DMS 273 (cell line): ENCODE measurements around the gene THSD8.
A peak's percentile ranks its signal among the peaks of the same experiment; 100 is the strongest.
"Not testable (repeated sequence)": the region's sequence is repeated elsewhere in the genome, so short reads cannot be mapped to it uniquely, and the experiment has no call there.

ENCODE experiments used
- DNase-seq: peaks from one replicate; lab custom pipeline; 2025; ENCODE audit not compliant: unreplicated experiment; lab: John Stamatoyannopoulos, UW

The THSD8 gene

DNA sequence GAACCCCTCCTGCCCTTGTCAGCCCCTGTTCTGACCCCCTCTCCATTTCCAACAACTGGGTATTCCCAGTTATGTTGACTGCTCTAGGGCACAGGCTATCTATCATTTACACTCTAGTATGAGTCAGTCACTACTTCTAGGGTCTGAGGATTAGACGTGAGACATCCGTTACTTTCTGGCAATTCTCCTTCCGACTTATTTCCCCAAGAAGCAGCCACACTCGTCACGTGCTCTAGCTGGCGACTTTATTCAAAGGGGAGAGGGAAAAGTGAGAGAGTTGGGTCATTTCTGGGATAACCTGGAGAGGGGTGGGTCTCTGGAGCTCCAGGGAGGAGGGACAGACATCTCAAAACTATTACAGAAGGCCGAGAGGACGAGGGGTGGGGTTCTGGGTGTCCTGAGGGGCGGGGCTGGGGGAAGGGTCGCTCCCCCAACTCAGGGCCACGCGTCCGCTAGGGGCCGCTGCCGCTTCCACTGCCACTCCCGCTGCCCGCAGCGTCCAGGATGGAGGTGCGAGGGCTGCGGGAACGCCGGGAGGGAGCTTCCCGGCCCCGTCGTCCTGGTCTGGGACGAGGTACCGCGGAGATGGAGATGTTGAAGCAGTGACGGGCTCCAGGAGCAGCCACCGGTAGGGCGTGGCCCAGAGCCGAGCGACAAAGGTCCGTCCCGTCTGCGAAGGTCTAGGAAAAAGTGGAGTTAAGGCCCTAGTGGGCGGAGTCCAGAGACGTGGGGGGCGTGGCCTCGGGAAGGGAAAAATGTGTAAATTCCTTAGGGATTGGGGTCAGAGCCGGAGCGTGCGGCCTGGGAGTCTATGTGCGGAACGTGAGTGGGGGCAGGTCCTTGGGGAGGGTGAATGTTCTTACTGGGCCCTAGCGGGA, 23.6 kb downstream of the THSD8 start:
- no peak for DNase-seq

DNA sequence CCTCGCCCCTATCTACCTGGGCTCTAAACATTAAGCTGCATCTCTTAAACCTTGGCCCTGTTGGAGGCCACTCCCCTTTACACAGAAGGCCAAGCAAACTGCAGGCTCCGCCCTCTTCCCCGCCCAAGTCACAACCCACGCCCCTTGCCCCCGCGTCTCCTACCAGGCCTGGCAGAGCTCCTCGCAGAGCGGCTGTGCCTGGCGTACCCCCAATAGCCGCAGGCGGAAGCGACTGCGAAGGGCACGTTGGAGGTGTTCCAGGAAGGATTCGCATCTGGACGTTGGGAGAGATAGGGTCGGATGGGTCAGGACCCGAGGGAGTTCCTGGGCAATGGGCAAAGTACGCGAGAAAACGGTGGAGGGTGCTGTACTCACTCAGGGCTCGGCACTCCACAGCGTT, 26.6 kb downstream of the THSD8 start:
- DNase-seq: peak; percentile 89

DNA sequence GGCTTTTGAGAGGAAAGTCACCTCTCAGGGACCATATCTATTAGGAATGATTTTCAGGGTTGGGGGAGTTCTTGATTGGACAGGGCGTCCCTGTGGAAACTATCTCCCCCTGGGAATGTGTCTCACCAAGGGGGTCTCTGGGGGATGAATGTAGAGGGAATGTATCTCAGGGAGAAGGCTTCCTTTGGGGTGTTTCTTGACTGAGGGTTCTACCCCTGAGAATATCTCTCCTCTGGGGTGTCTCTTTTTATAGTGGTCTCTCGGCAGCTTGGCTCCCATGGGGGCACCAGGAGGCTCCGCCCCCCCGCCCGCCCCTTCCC, 31.5 kb downstream of the THSD8 start:
- DNase-seq: peak; percentile 53

DNA sequence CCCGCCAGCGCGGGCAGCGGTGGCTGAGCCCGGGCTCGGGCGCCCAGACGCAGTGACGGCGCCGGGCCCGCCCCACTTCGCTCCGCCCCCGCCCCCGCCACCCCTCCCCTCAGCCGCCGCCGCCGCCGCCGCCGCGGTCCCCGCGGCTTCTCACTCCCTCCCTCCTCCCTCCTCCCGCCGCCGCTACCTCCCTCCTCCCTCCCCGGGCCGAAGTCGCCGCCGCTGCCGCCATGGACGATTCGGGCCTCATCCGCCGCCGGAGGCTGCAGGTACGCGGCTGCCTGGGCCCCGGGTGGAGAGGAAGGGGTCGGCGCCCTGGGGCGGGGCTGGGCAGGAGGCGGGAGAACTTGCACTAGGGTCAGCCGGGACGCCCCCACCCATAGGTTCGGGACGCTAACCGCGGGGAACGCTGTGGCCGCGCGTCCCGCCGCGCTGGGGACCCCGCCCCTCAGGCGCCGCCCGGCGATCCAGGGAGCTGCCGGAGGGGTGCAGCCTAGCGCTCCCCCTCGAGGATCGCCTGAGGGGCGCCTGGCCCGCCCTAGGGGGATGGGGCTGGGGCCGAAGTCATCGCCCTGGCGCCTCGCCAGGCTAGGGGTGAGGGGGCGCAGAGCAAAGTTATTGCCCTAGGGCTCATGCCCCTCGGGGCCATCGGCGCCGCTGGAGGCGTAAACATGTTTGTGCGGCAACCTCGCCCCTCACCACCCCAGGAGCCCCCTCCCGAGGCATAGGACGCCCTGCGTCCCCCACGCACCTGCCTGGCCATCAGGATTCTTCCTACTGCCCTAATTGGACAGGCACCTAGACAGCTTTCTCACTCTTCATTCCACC, 32.1 kb downstream of the THSD8 start:
- peak; percentile 80 for DNase-seq

DNA sequence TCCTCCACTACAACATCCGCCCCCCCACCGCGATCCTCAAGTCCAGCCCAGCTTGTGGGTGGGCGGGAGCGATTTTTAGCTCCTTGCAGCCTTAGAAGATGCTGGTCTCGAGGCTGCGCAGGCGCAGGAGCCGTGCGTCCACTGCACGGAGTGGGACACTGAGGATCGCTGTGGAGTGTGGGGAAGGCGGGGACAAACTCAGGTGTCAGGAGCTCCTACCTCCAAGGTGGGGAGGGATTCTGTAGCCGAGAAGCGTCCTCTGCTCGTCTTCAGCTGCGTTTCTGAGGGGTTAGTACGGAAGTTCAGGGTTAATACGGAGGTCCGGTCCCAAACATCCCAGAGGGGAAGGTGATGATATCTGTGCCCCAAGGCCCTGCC, 32.7 kb downstream of the THSD8 start, which contains the start of gene RTBDN:
TSS of gene RTBDN (minus strand) at position 14 of the 378 bp plus-strand sequence. CDS start 4,600 bp downstream, outside the sequence.
- DNase-seq: peak; percentile 64

DNA sequence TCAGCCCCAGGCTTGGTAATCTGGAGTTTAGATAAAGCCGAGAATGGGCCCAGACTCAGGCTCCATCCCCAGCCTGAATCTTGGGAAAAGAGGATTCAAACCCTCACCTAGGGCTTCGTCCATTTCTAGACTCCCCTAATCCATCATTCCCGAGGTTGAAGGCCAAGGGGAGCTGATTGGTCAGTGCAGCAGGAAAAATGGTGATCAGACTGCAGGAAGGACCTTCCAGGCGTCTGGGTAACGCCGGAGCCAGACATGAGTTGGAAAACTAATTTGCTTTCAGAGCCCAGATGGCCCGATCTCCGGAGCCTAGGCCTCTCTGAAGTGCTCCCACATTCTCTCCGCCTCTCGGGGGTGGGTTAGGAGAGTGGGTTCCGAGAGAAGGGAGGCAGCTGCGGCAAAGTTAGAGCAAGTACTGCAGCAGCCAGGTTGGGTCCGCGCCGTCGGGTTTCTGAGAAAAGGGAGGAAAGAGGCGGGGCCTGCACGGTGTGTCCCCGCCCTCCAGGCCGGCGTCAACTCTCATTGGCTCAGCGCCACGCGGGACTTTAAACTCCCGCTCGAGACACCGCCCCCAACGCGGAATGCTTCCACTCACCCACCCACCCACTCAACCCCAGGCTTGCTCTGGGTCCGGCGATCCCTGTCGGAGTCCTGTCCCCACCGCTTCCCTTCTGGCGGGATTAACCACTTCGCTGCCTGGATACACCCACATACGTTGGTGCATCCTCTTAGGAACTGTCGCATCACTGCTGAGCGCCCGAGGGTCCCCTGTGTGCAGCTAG, 33.3 kb downstream of the THSD8 start:
- peak; percentile 85 for DNase-seq

DNA sequence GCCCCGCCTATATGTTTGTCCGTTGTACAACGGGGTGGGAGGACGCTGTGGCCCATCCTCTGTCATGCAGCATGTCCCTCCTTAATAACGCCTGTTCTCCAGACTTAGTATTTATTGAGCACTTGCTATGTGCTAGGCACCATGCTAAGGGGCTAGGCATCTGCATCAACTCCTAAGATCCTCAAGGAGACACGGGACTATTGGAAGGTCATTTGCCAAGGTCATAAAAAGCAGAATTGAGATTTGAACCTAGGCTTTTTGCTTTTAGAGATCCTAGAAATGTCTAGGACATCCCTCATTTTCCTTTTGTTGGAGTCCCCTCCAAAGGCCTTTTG, 34.6 kb downstream of the THSD8 start:
- no peak for DNase-seq

DNA sequence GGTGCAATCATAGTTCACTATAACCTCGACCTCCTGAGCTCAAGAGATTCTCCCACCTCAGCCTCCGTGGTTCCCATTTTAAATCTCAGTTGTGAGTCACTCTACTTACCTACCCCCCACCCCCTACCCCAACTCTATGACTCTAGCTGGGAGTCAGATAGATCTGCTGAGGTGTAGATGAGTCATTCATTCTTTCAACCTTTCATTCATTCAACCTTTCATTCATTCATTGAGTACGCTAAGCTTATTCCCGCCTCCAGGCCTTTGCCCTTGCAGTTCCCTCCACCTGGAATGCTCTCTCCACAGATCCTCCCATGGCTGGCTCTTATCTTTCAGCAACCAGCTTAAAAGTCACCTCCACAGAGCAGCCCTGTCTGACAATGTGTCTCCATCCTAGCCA, 35.4 kb downstream of the THSD8 start:
- DNase-seq: no peak

DNA sequence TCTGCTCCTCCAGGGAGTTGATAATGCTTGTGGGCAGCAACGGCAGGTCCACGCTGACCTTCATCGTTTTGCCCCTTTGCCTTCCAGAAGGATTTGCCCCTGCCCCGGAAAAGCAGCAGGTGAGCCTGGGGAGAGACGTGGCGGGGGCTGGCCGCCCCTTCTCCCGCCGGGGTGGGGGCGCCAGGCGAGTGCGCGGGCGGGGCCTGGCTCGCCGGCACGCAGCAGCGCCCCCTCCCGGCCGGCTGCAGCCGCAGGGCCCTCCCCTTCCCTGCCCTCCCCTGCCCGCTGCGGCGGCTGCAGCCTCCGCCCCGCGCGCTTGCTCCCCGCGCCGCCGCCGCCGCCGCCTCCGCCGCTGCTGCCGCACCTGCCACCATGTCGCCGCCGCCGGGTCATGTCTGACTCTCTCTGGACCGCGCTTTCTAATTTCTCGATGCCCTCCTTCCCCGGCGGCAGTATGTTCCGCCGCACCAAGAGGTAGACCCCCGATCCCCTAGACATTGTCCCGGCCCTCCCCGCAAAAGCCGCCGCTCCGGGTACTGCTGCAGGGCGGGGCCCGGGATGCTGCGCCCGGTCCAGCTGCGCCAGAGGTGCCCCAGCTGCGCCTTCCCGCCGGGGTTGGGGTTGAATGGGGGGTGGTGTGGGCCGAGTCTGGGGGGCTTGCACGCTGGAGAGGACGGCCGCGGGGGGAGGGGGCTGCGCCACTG, 36.5 kb downstream of the THSD8 start, which contains the start of gene MAST1:
TSS of gene MAST1 (plus strand) at position 334 of the 704 bp plus-strand sequence. CDS start at position 392, 58 bp downstream.
- peak; percentile 90 for DNase-seq

DNA sequence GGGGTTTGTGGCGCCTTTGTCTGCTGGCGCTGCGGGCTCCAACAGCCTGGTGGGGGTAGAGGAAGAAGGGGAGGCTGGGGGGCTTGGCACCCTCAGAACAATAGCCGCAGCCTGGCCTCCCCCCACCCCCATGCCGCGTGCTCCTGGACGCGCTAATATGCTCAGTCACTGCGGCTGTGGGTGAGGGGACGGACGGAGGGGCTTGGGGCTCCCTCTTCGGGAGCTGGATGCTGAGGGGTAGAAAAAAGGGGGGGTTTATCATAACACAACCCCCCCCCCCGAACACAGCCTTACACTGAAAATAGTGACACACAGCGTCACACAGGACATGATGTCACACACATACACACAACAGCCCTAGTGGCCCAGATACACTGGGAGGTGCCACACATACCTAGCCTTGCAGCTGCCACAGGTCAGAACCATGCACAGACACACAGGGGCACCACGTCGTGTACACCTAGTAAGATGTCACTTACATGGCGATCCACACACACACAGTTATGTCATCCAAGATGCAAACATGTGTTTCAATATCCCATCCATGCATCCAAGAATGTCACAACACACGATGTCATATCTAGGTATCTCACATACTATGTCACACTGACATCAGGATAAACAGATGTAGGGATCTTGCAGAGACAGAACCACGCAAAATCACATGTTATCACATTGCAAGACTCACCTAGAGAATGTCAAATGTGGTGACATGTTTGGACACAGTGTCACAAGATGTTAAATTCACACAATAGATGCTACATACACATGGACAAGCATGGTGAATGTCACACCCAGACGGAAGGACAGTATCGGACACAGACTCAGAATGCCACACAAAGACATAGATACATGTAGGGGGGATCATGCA, 37.3 kb downstream of the THSD8 start:
- DNase-seq: peak; percentile 42

DNA sequence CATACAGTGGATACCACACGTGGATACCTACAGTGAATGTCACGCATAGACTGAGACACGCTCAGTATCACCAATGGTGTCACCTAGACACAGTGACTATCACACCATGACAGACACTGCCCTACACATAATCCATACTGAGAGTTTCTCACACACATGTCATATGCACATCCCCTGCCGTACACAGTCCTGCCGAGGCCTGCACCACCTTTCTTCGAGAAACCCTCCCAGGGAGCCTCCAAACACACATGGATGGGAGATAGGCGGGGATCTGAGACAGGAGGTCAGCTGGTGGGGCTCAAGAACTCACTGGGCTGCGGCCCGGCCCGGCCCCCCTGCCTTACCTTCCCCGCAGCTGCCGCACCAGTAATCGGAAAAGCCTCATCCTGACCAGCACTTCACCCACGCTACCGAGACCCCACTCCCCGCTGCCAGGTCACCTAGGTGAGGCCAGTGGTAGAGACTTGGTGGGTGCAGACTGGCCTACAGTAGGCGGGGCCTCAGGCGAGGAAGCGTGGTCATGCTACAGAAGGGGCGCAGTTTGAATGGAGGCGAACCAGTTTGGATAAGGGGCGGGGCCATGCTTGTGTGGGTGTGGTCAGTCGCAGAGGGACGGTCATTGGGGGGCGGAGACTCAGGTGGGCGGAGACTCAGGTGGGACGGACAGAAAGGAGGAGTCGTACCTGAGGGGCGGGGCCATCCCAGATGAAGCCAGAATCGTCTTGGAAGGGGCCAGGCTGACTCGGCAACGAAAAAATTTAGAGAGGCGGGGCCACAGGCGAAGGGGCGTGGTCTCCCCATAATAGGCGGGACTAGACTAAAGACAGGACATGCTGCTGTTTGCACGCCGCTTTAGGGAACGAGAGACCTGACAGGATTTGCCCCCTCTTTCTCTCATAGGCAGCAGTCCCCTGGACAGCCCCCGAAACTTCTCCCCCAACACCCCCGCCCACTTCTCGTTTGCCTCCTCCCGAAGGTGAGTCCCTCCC, 38.5 kb downstream of the THSD8 start:
- DNase-seq: peak; percentile 70

DNA sequence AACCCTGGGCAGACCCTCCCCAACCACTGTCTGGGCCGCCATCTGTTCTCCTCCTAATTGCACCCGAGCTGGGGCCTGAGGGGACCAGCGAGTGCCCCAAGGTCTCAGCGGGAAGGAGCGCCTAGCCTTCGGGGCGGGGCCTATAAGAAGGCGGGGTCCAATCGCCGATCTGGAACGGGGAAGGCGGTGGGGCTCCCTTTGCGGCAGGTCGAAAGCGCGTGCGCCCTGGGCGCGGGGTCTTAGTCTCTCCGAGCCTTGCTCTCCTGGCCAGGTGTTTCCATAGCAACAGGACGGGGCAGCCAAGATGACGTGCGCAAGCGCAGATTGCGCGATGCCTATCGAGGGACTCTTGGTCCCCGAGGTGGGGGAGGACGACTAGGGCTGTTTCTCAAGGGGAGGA, 39.2 kb downstream of the THSD8 start:
- DNase-seq: no peak

DNA sequence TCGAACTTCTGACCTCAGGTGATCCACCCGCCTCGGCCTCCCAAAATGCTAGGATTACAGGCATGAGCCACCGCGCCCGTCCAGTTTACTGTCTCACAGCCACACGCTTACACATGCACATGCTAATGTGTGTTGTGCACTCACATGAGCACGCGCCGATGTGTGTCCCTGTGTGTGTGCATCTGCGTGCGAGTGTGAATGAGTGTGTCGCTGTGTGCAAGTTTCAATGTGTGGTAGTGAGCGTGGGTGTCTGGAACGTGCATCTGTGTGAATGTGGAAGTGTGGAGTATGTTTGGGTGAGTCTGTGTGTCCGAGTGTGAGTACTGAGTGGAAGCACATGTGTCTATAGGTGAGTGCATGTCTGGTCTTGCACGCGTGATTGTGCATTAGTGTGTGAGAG, 40.6 kb downstream of the THSD8 start:
- DNase-seq: no peak

DNA sequence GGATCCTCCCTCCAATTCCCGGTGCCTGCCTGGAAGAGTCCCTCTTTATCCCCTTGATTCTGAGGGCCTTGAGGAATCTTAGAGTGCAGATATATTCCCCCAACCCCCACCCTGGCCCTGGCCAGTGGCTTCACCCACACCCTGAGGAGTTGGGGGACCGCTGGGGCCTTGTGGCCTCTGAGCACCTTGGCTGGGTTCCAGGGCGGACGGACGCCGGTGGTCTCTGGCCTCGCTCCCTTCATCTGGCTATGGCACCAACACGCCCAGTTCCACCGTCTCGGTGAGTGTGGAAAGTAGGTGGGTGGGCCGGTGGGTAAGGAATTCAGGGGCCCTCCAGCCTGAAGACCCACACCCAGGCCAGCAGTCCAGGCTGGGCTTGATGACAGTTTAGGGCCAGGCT, 41.5 kb downstream of the THSD8 start:
- DNase-seq: no peak

DNA sequence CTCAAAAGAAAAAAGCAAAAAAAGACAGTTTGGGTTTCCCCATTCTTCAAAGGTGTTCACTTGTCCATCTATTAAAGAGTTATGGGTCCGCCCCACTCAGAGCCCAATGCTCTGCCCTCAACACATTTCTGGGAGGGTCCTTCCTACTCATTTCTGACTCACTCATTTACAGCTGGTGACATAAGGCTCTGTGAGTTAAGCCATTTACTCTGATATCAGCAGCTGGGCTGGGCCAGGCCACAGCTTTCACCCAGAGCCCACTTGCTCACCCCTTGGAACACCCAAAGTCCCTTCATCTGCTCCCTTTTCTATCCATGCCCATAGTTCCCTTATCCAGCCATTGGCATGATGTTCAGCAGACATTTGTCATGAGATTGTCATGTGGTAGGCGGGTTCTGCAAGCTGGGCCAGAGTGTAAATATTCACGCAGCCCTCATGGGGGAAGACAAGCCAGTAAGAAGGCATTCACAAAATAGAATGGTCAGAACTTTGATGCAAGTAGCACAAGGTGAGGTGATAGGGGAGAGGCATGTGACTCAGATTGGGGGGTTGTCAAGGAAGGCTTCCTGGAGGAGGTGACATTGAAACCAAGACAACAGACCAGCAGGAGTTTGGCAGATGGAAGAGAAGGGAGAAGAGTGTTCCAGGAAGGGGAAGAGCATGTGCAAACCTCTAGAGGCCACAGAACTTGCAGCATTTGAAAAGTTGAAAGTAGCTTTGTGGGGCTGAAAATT, 42.3 kb downstream of the THSD8 start:
- DNase-seq: no peak

DNA sequence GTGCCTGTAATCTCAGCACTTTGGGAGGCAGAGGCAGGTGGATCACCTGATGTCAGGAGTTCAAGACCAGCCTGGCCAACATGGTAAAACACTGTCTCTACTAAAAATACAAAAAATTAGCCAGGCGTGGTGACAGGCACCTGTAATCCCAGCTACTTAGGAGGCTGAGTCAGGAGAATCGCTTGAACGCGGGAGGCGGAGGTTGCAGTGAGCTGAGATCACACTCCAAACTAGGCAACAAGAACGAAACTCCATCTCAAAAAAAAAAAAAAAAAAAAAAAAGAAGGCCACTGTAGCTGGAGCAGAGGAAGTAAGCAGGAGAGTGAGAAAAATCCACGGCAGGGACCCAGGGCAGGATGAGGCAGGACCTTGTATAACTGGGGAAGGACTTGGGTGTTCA, 44.7 kb downstream of the THSD8 start:
- DNase-seq: not testable (repeated sequence)

DNA sequence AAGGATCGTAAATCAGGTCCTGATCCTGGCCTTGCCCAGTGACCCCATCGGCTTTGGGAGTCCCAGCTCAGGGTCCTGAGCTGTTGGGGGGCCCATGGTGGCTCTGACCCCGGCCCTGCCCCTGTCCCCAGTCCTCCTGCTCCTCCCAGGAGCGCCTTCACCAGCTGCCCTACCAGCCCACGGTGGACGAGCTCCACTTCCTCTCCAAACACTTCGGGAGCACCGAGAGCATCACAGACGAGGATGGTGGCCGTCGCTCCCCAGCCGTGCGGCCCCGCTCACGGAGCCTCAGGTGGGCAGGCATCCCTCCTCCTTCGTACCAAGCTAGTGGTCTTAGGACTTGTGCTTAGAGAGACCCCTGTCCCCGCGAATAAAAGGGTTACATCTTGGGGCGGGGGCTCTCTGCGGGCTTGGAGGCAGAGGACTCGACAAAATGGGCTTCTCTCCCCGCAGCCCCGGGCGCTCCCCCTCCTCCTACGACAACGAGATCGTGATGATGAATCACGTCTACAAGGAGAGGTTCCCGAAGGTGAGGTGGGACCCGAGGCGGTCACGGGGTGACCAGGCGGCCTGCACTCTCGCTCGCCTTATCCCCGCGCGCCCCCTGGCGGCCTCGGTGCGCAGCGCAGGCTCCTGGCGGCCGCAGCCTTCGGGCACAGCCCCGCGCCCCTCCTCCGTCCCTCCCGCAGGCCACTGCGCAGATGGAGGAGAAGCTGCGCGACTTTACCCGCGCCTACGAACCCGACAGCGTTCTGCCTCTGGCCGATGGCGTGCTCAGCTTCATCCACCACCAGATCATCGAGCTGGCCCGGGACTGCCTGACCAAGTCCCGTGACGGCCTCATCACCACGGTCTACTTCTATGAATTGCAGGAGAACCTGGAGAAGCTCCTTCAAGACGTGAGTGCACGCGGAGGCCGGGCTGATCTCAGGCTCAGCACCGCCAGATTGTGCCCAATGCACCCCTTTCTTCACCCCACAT, 45.6 kb downstream of the THSD8 start:
- DNase-seq: peak; percentile 93
